ENCODE data around the gene NKX2-2. TPM values are rescaled to one million over a fixed set of nuclear protein-coding genes. Genes with fewer than 3 reads are reported as not detected.
"Not testable (repeated sequence)": the region's sequence is repeated elsewhere in the genome, so short reads cannot be mapped to it uniquely, and the experiment has no call there.

NKX2-2 gene
- total RNA-seq, 1 donor from 2014 or later: not detected

GRCh38 chr20:21500599-21500998, 13.3 kb downstream of the NKX2-2 start:
- Mint-ChIP-seq H3K4me3 (ENCODE audit: low read depth) (no peak overlapping the region), H3K4me1 (ENCODE audit: low read depth) (peaks cover 12% of the 10 kb centered on the region), H3K36me3 (ENCODE audit: low read depth) (no peaks in the 10 kb centered on the region), H3K9me3 (no peaks in the 10 kb centered on the region), H3K27me3 (ENCODE audit: low read depth) (peaks cover 25% of the 10 kb centered on the region), H3K27ac (no peak overlapping the region)
- intact Hi-C loops (cut with micrococcal nuclease): no loop called here
- DNase-seq (ENCODE audit: low spot score): no peak

- H3K9me3 Mint-ChIP-seq: no peaks in the 10 kb centered on the region
- H3K27me3 Mint-ChIP-seq (ENCODE audit: low read depth): peaks cover 19% of the 10 kb centered on the region
- H3K36me3 Mint-ChIP-seq (ENCODE audit: low read depth): no peaks in the 10 kb centered on the region
- H3K4me1 Mint-ChIP-seq (ENCODE audit: low read depth): peaks cover 7% of the 10 kb centered on the region
- no peak for DNase-seq (ENCODE audit: low spot score)
- no peak overlapping the region for H3K4me3 Mint-ChIP-seq (ENCODE audit: low read depth)
- intact Hi-C loops (cut with micrococcal nuclease): no loop called here
- H3K27ac Mint-ChIP-seq: no peak overlapping the region
These were observed 14.2 kb downstream of the NKX2-2 start for GRCh38 chr20:21499641-21500040.

- no peak for DNase-seq (ENCODE audit: low spot score)
- H3K9me3 Mint-ChIP-seq: no peaks in the 10 kb centered on the region
- no peak overlapping the region for H3K4me3 Mint-ChIP-seq (ENCODE audit: low read depth)
- H3K4me1 Mint-ChIP-seq (ENCODE audit: low read depth): peaks cover 7% of the 10 kb centered on the region
- no peak overlapping the region for H3K27ac Mint-ChIP-seq
- H3K36me3 Mint-ChIP-seq (ENCODE audit: low read depth): no peaks in the 10 kb centered on the region
- intact Hi-C loops (cut with micrococcal nuclease): no loop called here
- H3K27me3 Mint-ChIP-seq (ENCODE audit: low read depth): peaks cover 19% of the 10 kb centered on the region
These were observed 15.2 kb downstream of the NKX2-2 start for GRCh38 chr20:21498635-21499034.

GRCh38 chr20:21498195-21498594, 15.7 kb downstream of the NKX2-2 start:
- H3K27me3 Mint-ChIP-seq (ENCODE audit: low read depth): peaks cover 19% of the 10 kb centered on the region
- no peaks in the 10 kb centered on the region for H3K9me3 Mint-ChIP-seq
- no peaks in the 10 kb centered on the region for H3K36me3 Mint-ChIP-seq (ENCODE audit: low read depth)
- H3K4me3 Mint-ChIP-seq (ENCODE audit: low read depth): no peak overlapping the region
- no peak overlapping the region for H3K27ac Mint-ChIP-seq
- peaks cover 3% of the 10 kb centered on the region for H3K4me1 Mint-ChIP-seq (ENCODE audit: low read depth)
- DNase-seq (ENCODE audit: low spot score): no peak
- intact Hi-C loops (cut with micrococcal nuclease): no loop called here

GRCh38 chr20:21496452-21496851, 17.4 kb downstream of the NKX2-2 start:
- intact Hi-C loops (cut with micrococcal nuclease): no loop called here
- H3K27ac Mint-ChIP-seq: no peak overlapping the region
- H3K36me3 Mint-ChIP-seq (ENCODE audit: low read depth): no peaks in the 10 kb centered on the region
- peaks cover 31% of the 10 kb centered on the region for H3K27me3 Mint-ChIP-seq (ENCODE audit: low read depth)
- no peak for DNase-seq (ENCODE audit: low spot score)
- H3K9me3 Mint-ChIP-seq: no peaks in the 10 kb centered on the region
- H3K4me3 Mint-ChIP-seq (ENCODE audit: low read depth): no peak overlapping the region
- H3K4me1 Mint-ChIP-seq (ENCODE audit: low read depth): no peaks in the 10 kb centered on the region

GRCh38 chr20:21493049-21493448, 20.8 kb downstream of the NKX2-2 start:
- no peak overlapping the region for H3K4me3 Mint-ChIP-seq (ENCODE audit: low read depth)
- no peak overlapping the region for H3K27ac Mint-ChIP-seq
- DNase-seq (ENCODE audit: low spot score): no peak
- no peaks in the 10 kb centered on the region for H3K9me3 Mint-ChIP-seq
- intact Hi-C loops (cut with micrococcal nuclease): no loop called here
- peaks cover 40% of the 10 kb centered on the region for H3K27me3 Mint-ChIP-seq (ENCODE audit: low read depth)
- H3K36me3 Mint-ChIP-seq (ENCODE audit: low read depth): no peaks in the 10 kb centered on the region
- no peaks in the 10 kb centered on the region for H3K4me1 Mint-ChIP-seq (ENCODE audit: low read depth)

- no peak for DNase-seq (ENCODE audit: low spot score)
- Mint-ChIP-seq H3K27me3 (ENCODE audit: low read depth) (peaks cover 40% of the 10 kb centered on the region), H3K4me3 (ENCODE audit: low read depth) (no peak overlapping the region), H3K36me3 (ENCODE audit: low read depth) (no peaks in the 10 kb centered on the region), H3K9me3 (peaks cover 4% of the 10 kb centered on the region), H3K27ac (no peak overlapping the region), H3K4me1 (ENCODE audit: low read depth) (no peaks in the 10 kb centered on the region)
- intact Hi-C loops (cut with micrococcal nuclease): no loop called here
These were observed 23.8 kb downstream of the NKX2-2 start for GRCh38 chr20:21490105-21490504.

GRCh38 chr20:21480144-21480543, 33.7 kb downstream of the NKX2-2 start:
- H3K4me3 Mint-ChIP-seq (ENCODE audit: low read depth); H3K27ac Mint-ChIP-seq; DNase-seq (ENCODE audit: low spot score); intact Hi-C loops (cut with micrococcal nuclease); H3K9me3 Mint-ChIP-seq; H3K36me3 Mint-ChIP-seq (ENCODE audit: low read depth); H3K4me1 Mint-ChIP-seq (ENCODE audit: low read depth): not testable (repeated sequence)
- peaks cover 23% of the 10 kb centered on the region for H3K27me3 Mint-ChIP-seq (ENCODE audit: low read depth)

GRCh38 chr20:21465799-21466198, 48.1 kb downstream of the NKX2-2 start:
- Mint-ChIP-seq H3K27me3 (ENCODE audit: low read depth) (peaks cover 4% of the 10 kb centered on the region), H3K36me3 (ENCODE audit: low read depth) (no peaks in the 10 kb centered on the region), H3K27ac (no peak overlapping the region), H3K4me3 (ENCODE audit: low read depth) (no peak overlapping the region), H3K4me1 (ENCODE audit: low read depth) (no peaks in the 10 kb centered on the region), H3K9me3 (no peaks in the 10 kb centered on the region)
- intact Hi-C loops (cut with micrococcal nuclease): no loop called here
- no peak for DNase-seq (ENCODE audit: low spot score)

- no peaks in the 10 kb centered on the region for H3K36me3 Mint-ChIP-seq (ENCODE audit: low read depth)
- no peaks in the 10 kb centered on the region for H3K4me1 Mint-ChIP-seq (ENCODE audit: low read depth)
- no peak overlapping the region for H3K4me3 Mint-ChIP-seq (ENCODE audit: low read depth)
- no peak for DNase-seq (ENCODE audit: low spot score)
- intact Hi-C loops (cut with micrococcal nuclease): no loop called here
- no peaks in the 10 kb centered on the region for H3K9me3 Mint-ChIP-seq
- H3K27me3 Mint-ChIP-seq (ENCODE audit: low read depth): peaks cover 4% of the 10 kb centered on the region
- H3K27ac Mint-ChIP-seq: no peak overlapping the region
These were observed 48.9 kb downstream of the NKX2-2 start for GRCh38 chr20:21464916-21465315.

Other genes starting within 250 kb of the NKX2-2 start
- gene XRN2, start 210.7 kb downstream of the NKX2-2 start, total RNA-seq: 87.7 and 90.2 TPM in 2 replicates
- gene NKX2-4, start 116.5 kb downstream of the NKX2-2 start, total RNA-seq: not detected in 2 replicates
- gene PAX1, start 191.6 kb upstream of the NKX2-2 start, total RNA-seq: not detected in 2 replicates

Data from activated T-helper 2 cell treated with anti-CD3 and anti-CD28 coated beads, Interferon-gamma antibody, Interleukin-2, Interleukin-4, amounts not matched to agents 10 μg/mL and 5 μg/mL and 100 μg/mL, durations not matched to agents 14 hours and 24 hours and 36 hours (primary cell).